Measurements from ENCODE around the gene ENPP1. TPM values are rescaled to one million over a fixed set of nuclear protein-coding genes. Genes with fewer than 3 reads are reported as not detected.

ENPP1 gene
- total RNA-seq, 1 experiment from 2014 or later = 6.5 TPM

DNA sequence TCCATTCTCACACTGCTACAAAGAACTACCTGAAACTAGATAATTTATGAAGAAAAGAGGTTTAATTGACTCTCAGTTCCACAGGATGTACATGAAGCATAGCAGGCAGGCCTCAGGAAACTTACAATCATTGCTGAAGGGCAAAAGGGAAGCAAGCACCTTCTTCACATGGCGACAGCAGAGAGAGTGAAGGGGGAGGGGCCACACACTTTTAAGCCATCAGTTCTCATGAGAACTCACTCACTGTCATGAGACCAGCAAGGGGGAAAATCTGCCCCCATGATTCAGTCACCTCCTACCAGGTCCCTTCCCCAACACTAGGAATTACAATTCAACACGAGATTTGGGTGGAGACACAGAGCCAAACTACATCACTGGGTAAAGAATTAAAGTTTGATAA is 12.5 kb upstream of the ENPP1 start:
- H3K4me3 ChIP-seq (replicated peaks in 1 of 2; ENCODE audit: low read depth in 1 of 2, low read length in 2 of 2) = no peak overlapping the region
- RAD21 ChIA-PET (ENCODE audit: low non-redundant PET in 1 of 2, low total read pairs in 2 of 2, uncharacterized antibody in 2 of 2, unreplicated experiment in 2 of 2) = no interaction called here
- H3K79me2 ChIP-seq (ENCODE audit: insufficient read depth, low read length) = no peaks in the 10 kb centered on the region
- H3K9me3 ChIP-seq (ENCODE audit: control insufficient read depth in 1 of 2, insufficient read depth in 1 of 2, low read depth in 1 of 2, low read length in 2 of 2) = no peaks in the 10 kb centered on the region
- ATAC-seq (no peak), DNase-seq (ENCODE audit: low read depth, low spot score) (no peak)
- H3K4me1 ChIP-seq (ENCODE audit: control insufficient read depth in 1 of 2, insufficient read depth in 2 of 2, low read length in 2 of 2) = no peaks in the 10 kb centered on the region
- H2AFZ ChIP-seq (ENCODE audit: low read depth, low read length, poor library complexity, severe bottlenecking) = no peak overlapping the region
- H4K20me1 ChIP-seq (ENCODE audit: insufficient read depth) = no peaks in the 10 kb centered on the region
- no peak overlapping the region for H3K27ac ChIP-seq (ENCODE audit: low read depth, low read length)
- CTCF ChIA-PET = no interaction called here
- BruUV-seq (replicated peaks) = no TSS peak
- H3K36me3 ChIP-seq (ENCODE audit: control insufficient read depth in 1 of 2, insufficient read depth in 2 of 2, low read length in 2 of 2) = no peaks in the 10 kb centered on the region
- H3K9me2 ChIP-seq (ENCODE audit: insufficient read depth) = no peaks in the 10 kb centered on the region
- no peaks in the 10 kb centered on the region for H3K27me3 ChIP-seq (ENCODE audit: insufficient read depth, low read length)
- H3K9ac ChIP-seq (ENCODE audit: low read length) = no peak overlapping the region
- intact Hi-C loops (cut with micrococcal nuclease) = no loop called here
- TF ChIP-seq TCF7L2 (IDR thresholded peaks at IDR 0.05; ENCODE audit: borderline replicate concordance, extremely low read depth, insufficient read depth, insufficient read length) = no peak
- no peak for TF ChIP-seq EZH2phosphoT487 (IDR thresholded peaks at IDR 0.05; ENCODE audit: borderline replicate concordance)
- TF ChIP-seq SP1 (IDR thresholded peaks at IDR 0.05; ENCODE audit: low read depth) = no peak
- TF ChIP-seq, protein P1, sequence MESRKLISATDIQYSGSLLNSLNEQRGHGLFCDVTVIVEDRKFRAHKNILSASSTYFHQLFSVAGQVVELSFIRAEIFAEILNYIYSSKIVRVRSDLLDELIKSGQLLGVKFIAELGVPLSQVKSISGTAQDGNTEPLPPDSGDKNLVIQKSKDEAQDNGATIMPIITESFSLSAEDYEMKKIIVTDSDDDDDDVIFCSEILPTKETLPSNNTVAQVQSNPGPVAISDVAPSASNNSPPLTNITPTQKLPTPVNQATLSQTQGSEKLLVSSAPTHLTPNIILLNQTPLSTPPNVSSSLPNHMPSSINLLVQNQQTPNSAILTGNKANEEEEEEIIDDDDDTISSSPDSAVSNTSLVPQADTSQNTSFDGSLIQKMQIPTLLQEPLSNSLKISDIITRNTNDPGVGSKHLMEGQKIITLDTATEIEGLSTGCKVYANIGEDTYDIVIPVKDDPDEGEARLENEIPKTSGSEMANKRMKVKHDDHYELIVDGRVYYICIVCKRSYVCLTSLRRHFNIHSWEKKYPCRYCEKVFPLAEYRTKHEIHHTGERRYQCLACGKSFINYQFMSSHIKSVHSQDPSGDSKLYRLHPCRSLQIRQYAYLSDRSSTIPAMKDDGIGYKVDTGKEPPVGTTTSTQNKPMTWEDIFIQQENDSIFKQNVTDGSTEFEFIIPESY (IDR thresholded peaks at IDR 0.05; ENCODE audit: extremely low read depth, insufficient replicate concordance, low read length) = no peak
- TF ChIP-seq SRF (IDR thresholded peaks at IDR 0.05; ENCODE audit: low read depth) = no peak
- TF ChIP-seq RAD21 (IDR thresholded peaks at IDR 0.05; ENCODE audit: low read depth) = no peak
- POLR2A ChIA-PET = no interaction called here
- no peak overlapping the region for H3K4me2 ChIP-seq (ENCODE audit: low read length)

DNA sequence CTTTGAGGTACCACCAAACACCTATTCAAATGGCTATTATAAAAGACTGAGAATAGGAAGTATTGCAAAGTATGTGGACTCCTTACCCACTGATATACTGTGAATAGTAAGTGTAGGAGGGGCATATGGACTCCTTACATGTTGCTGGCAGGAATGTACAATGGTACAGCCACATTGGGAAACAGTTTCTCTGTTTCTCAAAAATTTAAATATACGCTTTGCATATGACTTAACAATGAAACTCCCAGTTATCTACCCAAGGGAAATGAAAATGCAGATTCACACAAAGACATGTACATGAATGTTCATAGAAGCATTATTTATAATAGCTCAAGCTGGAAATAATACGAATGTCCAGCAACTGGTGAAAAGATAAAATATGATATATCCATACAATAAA is 5.5 kb upstream of the ENPP1 start:
- Histone ChIP-seq H4K20me1 (ENCODE audit: insufficient read depth) (no peaks in the 10 kb centered on the region), H3K9ac (ENCODE audit: low read length) (no peak overlapping the region), H3K9me3 (ENCODE audit: control insufficient read depth in 1 of 2, insufficient read depth in 1 of 2, low read depth in 1 of 2, low read length in 2 of 2) (no peaks in the 10 kb centered on the region), H3K79me2 (ENCODE audit: insufficient read depth, low read length) (no peaks in the 10 kb centered on the region), H3K4me1 (ENCODE audit: control insufficient read depth in 1 of 2, insufficient read depth in 2 of 2, low read length in 2 of 2) (peaks cover 0 to 5% of the 10 kb centered on the region in 2 experiments; a peak in 3 of 4 replicates), H3K36me3 (ENCODE audit: control insufficient read depth in 1 of 2, insufficient read depth in 2 of 2, low read length in 2 of 2) (no peaks in the 10 kb centered on the region), H3K4me3 (replicated peaks in 1 of 2; ENCODE audit: low read depth in 1 of 2, low read length in 2 of 2) (no peak overlapping the region), H3K27me3 (ENCODE audit: insufficient read depth, low read length) (no peaks in the 10 kb centered on the region), H3K9me2 (ENCODE audit: insufficient read depth) (no peaks in the 10 kb centered on the region), H3K27ac (ENCODE audit: low read depth, low read length) (no peak overlapping the region), H3K4me2 (ENCODE audit: low read length) (no peak overlapping the region), H2AFZ (ENCODE audit: low read depth, low read length, poor library complexity, severe bottlenecking) (no peak overlapping the region)
- BruUV-seq (replicated peaks) = no TSS peak
- TF ChIP-seq POLR2AphosphoS5 (IDR thresholded peaks at IDR 0.05; ENCODE audit: low read depth, low read length) (no peak), YY1 (IDR thresholded peaks at IDR 0.05; ENCODE audit: extremely low read depth, insufficient replicate concordance, low read depth, low read length) (no peak), ZFX (IDR thresholded peaks at IDR 0.05) (no peak), ELF1 (IDR thresholded peaks at IDR 0.05; ENCODE audit: borderline replicate concordance, low read depth) (no peak), EZH2phosphoT487 (IDR thresholded peaks at IDR 0.05; ENCODE audit: borderline replicate concordance) (no peak), JUND (IDR thresholded peaks at IDR 0.05) (no peak)
- TF ChIP-seq, protein P2, sequence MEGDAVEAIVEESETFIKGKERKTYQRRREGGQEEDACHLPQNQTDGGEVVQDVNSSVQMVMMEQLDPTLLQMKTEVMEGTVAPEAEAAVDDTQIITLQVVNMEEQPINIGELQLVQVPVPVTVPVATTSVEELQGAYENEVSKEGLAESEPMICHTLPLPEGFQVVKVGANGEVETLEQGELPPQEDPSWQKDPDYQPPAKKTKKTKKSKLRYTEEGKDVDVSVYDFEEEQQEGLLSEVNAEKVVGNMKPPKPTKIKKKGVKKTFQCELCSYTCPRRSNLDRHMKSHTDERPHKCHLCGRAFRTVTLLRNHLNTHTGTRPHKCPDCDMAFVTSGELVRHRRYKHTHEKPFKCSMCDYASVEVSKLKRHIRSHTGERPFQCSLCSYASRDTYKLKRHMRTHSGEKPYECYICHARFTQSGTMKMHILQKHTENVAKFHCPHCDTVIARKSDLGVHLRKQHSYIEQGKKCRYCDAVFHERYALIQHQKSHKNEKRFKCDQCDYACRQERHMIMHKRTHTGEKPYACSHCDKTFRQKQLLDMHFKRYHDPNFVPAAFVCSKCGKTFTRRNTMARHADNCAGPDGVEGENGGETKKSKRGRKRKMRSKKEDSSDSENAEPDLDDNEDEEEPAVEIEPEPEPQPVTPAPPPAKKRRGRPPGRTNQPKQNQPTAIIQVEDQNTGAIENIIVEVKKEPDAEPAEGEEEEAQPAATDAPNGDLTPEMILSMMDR (IDR thresholded peaks at IDR 0.05 in 2 of 3, conservative IDR thresholded peaks at IDR 0.05 in 1 of 3; ENCODE audit: borderline replicate concordance in 1 of 3, insufficient read depth in 1 of 3, low read depth in 2 of 3, low read length in 2 of 3) = no peak
- ATAC-seq (no peak), DNase-seq (ENCODE audit: low read depth, low spot score) (no peak)
- ChIA-PET RAD21 (ENCODE audit: low non-redundant PET in 1 of 2, low total read pairs in 2 of 2, uncharacterized antibody in 2 of 2, unreplicated experiment in 2 of 2) (no interaction called here), CTCF (no interaction called here), POLR2A (no interaction called here)
- intact Hi-C loops (cut with micrococcal nuclease) = no loop called here

Measured in HCT116 (cell line).